GM13977 (cell line): ENCODE measurements around the gene BARX1.

Experiments used
- DNase-seq: peaks from one replicate; pipeline ENCODE4 v3.0.0; 2012; ENCODE audit warnings: low spot score
- CTCF ChIP-seq: IDR thresholded peaks from 2 replicates; pipeline ENCODE4 v1.5.1; 2012; ENCODE audit warnings: mild to moderate bottlenecking, control low read depth; ENCODE audit not compliant: insufficient read depth; ENCODE audit errors: extremely low read depth, missing control alignments
- in situ Hi-C: fragments of 300-500 bp; cut with MboI; formaldehyde crosslinking; loops from one replicate; pipeline ENCODE4 v1.12.0; 2022; ENCODE audit warnings: low sequenced_read_pairs, low pct_unique_long_range_greater_than_20kb, mixed read lengths, inconsistent platforms; ENCODE audit not compliant: unreplicated experiment

The BARX1 gene

GRCh38 chr9:93992830-93993229 lies 37.7 kb upstream of the BARX1 start:
- DNase-seq = no peak
- TF ChIP-seq CTCF = no peak
- in situ Hi-C loops = no loop called here

GRCh38 chr9:93990448-93990847 lies 35.3 kb upstream of the BARX1 start:
- no peak for TF ChIP-seq CTCF
- in situ Hi-C loops = no loop called here
- no peak for DNase-seq

- no peak for DNase-seq
- TF ChIP-seq CTCF = no peak
- in situ Hi-C loops = no loop called here
Measured at GRCh38 chr9:93988056-93988455, 32.9 kb upstream of the BARX1 start.

- no peak for DNase-seq
- in situ Hi-C loops = no loop called here
Measured at GRCh38 chr9:93984860-93985259, 29.7 kb upstream of the BARX1 start.

GRCh38 chr9:93983875-93984274 lies 28.7 kb upstream of the BARX1 start:
- in situ Hi-C loops = no loop called here
- DNase-seq = no peak
- TF ChIP-seq CTCF = no peak

More at GRCh38 chr9:93984860-93985259, 29.7 kb upstream of the BARX1 start:
- TF ChIP-seq CTCF = no peak

- no peak for TF ChIP-seq CTCF
- DNase-seq = no peak
- in situ Hi-C loops = no loop called here
Measured at GRCh38 chr9:93979721-93980120, 24.6 kb upstream of the BARX1 start.

GRCh38 chr9:93978551-93978950 lies 23.4 kb upstream of the BARX1 start:
- no peak for DNase-seq
- in situ Hi-C loops = no loop called here
- no peak for TF ChIP-seq CTCF
